NCI-H2029 (cell line): ENCODE measurements around the gene CCDC124.

Source experiments
- DNase-seq: peaks from one replicate; lab custom pipeline; 2025; lab: John Stamatoyannopoulos, UW

Gene CCDC124

GRCh38 chr19:17936379-17936778 is 3.6 kb downstream of the CCDC124 start:
- DNase-seq = no peak

GRCh38 chr19:17937371-17937900 is 4.6 kb downstream of the CCDC124 start:
- no peak for DNase-seq

DNA sequence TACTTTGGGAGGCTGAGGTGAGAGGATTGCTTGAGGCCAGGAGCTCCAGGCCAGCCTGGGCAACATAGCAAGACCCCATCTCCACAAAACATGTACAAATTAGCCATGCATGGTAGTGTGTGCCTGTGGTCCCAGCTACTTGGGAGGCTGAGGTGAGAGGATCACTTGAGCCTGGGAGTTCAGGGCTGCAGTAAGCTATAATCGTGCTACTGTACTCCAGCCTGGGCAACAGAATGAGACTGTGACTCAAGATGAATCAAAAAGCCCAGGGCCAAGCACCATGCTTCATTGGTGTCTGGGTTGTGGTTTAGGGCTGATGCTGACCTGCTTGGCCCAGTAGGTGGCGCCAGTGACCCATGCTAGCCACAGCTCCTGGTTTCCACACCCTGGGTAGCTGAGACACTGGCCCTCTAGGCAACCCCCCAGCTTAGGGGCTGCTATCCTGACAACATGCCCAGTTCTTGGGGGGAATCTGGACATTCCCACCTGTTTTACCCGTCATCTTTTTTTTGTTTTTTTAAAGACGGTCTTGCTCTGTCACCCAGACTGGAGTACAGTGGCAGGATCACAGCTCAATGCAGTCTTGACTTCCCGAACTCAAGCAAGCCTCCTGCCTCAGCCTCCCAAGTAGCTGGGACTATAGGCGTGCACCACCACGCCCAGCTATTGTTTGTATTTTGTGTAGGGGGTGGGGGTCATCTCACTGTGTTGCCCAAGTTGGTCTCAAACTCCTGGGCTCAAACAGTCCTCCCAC is 5.5 kb downstream of the CCDC124 start:
- peak; percentile 34 for DNase-seq

DNA sequence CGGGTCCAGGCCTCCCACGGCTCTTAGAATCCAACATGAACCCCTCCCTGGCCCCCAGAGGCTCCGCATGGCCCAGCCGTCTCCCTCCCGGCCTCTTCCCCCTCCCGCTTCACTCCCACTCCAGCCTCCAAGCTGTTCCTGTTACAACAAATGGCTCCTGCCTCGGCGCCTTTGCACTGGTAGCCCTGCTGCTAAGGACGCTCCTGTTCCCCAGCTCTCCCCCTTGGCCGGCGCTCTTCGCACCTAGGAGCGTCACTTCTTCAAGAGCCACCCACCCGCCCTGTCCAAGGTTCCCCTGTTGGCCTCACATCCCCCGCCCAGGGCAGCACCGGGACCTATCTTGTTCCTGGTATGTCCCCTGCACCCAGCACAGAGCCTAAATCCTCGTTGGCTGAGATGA is 9.4 kb downstream of the CCDC124 start:
- DNase-seq = no peak

DNA sequence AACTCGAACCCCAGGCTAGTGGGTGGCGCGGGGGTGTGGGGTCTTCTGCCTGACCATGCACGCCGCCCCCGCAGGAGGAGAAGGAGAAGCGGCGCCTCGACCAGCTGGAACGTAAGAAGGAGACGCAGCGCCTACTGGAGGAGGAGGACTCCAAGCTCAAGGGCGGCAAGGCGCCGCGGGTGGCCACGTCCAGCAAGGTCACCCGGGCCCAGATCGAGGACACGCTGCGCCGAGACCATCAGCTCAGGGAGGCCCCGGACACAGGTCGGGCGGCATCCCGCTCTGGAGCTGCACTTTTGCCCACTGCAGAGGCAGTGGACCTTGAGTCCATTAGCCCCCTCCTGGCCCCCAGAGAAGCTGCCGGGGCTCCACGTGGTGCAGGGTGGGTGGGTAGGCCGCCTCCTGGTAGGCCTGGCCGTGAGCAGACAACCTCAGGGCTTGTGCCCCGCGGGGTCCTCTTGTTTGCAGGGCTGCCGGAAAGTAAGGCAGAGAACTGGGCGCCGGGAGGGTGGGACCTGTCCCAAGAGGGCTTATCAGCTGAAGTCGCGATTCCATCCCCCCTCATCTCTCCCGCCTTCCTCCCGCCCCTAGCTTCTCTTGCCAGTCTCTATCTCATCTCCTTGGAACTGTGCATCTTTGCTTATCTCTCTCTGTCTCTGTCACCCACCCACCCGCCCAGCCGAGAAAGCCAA is 9.9 kb downstream of the CCDC124 start:
- DNase-seq = no peak

DNA sequence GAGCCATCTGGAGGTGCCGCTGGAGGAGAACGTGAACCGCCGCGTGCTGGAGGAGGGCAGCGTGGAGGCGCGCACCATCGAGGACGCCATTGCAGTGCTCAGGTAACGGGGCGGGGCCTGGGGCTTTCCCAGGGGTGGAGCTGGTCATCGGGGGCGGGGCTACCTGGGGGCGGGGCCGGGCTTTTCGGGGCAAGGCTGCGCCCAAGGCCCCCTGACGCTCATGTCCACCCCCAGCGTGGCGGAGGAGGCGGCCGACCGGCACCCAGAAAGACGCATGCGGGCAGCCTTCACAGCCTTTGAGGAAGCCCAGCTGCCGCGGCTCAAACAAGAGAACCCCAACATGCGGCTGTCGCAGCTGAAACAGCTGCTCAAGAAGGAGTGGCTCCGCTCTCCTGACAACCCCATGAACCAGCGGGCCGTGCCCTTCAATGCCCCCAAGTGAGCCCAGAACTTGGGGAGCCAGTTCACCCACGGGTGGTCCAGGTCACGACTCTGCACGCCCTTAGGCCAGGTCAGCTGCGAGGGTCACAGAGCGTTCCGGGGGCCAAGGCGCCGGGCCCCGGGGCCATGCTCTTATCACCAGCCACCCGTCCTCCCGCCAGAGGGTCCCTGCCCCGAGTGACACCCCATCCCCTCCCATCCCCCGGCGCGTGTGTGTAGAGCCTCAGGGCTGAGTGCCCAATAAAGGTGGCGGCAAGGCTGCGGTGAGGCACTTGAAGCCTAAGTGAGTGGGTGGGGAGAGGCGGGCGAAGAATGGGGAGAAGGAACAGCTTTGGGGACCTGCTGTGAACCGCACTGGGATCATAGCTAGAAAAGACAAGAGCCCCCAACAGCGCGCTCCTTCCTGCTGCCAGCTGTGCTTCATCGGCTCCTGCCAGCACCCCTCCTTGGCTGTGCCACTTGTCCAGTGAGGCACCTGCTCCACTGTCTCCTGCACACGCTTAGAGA is 10.7 kb downstream of the CCDC124 start:
- DNase-seq = no peak

GRCh38 chr19:17944301-17944700 is 11.5 kb downstream of the CCDC124 start:
- DNase-seq = no peak

- DNase-seq = no peak
These were observed 14.4 kb downstream of the CCDC124 start for GRCh38 chr19:17946965-17947784.

- DNase-seq = peak; percentile 94
These were observed 15.1 kb downstream of the CCDC124 start for GRCh38 chr19:17947815-17948513.

DNA sequence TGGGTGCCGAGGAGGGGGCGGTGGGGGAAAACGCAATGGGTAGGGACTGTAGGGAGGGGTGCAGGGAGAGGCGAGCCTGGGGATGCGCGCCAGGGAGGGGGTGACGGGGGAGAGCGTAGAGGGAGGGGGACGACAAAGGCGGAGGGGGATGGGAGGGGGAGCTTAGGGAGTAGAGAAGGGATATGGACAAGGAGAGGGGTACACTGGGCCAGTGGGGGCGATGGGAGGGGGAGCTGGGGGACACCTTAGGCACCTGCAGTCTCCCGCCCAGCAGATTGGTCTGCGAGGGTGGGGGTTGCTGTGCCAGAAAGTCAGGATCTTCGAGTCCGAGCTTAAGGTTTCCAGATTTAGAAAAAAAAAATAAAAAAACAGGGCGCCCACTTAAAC is 15.7 kb downstream of the CCDC124 start:
- DNase-seq = no peak

GRCh38 chr19:17948931-17949930 is 16.4 kb downstream of the CCDC124 start:
- no peak for DNase-seq

GRCh38 chr19:17949956-17950309 is 17.1 kb downstream of the CCDC124 start:
- no peak for DNase-seq

DNA sequence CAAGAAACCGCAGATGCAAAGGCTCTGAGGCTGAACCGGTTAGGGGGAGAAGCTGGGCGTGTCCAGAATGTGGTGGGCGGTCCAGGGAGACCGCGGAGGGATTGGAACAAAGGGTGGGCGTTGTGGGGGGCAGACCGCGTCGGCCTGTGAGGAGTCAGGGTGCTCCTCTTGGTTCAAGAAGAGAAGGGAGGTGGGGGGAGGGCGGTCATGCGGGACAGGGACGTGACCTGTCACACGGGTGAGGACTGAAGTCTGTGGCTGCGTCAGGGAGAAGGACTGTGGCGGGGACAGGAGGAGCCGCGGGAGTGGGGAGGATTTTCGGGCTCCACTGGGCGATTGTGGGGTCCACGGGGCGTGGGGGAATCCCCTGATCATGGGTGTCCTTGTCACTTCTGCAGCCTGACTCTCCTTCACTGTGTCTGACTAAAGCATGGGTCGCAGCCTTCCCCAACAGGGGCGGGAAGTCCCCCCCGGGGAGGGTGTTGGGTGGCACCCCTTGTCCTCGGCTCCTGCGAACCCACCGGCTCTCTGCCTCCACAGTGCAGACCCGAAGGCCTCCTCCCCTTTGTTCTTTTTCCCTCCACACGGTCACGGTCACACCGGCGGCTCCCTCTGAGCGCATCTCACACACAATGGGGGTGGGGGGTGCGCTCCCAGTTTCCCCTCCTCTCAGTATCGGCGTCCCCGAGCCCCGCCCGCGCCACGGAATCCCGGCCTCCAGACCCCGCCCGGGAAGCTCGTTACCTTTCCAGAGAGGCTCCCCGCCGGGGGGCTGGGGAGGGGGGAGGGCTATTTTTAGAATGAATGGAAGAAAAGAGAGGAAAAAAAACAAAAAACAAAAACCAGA is 17.7 kb downstream of the CCDC124 start:
- DNase-seq = no peak

DNA sequence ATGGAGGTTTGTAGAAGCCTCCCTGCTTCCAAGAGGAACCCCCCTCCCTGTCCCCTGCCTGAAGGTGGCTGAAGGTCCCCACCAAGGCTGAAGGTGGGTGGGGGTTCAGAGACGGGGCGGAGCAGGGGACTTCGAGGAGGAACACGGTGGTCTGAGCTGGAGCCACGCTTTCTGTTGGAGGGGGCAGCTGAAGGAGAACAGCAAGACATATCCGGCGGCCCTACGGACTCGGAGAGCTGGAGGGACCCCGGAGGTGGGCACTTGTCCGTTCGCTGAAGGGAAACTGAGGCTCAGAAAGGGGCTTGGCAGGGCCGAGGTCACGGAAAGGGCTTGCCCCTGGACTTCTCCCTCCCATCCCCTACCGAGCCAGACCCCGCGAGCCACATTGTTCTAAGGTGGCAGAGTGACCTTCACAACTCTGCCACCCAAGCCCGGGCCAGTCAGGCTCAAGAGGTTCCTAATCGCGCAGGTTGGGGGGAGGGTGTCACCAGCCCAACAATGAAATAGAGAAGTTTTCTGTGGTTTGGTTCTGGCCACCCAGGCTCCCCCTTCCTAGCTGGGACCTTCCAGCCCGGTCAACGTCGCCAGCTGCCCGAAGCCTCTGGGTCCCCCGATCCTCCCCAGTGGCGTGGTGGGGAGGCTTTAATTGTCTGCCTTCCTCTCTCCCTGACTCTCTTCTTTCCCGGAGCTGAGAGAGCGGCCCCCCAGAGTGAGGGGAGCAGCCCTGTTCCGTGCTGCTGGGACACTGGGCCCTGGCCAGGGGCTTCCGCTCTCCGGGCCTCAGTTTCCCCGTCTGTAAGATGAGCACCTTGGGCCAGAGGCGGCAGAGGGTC is 18.6 kb downstream of the CCDC124 start:
- no peak for DNase-seq

DNA sequence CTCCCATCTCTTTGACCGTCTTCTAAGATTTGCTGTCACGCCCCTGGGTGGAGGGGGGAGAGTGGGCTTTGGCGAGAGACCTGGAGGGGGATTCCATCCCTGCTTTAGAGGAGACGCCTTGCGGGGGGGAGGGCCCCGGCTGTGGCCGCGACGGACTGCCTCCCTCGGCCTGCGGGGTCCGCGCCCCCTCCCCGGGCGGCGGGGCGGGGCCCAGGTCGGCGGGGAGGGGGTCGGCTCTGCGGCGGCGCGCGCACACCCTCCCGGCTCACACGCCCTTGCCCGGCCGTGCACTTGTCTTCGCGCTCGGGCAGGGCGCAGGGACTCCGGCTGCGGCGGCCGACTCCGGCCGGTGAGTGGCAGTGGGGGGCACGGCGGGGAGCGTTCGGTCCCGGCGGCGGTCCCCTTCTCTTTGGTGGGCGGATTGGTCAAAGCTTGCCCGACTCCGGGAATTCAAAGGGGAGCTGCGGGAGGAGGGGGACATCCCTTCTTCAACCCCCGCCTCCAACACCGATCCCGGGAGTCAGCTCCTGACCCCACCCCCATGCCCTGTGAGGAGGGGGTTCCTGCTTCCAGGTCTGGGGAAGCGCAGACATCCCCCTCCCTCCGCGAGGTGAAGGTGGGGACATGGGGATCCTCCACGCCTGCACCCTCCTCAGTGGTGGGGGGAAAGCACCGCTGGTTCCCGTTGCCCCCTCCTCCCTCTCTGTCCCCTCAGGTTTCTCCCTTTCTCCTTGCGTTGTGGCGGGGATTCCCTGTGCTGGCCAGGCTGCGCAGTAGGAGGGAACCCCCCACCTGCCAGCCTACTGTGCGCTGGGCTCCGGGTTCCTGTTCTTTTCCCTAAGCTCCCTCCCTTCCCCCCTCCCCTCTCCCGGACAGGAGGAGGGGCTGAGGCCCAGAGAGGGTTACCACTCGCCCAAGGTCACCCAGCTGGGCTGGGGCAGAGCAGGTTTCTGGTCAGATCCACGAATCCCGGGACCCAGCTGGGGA is 19.5 kb downstream of the CCDC124 start:
- DNase-seq = no peak

- DNase-seq = no peak
These were observed 20.5 kb downstream of the CCDC124 start for GRCh38 chr19:17953316-17953801.
